Heart left ventricle (tissue), 13 donors: ENCODE results near the gene LRRC15.

Source experiments
- POLR2A ChIP-seq, 2 donors: fragments of 450-650 bp; IDR thresholded peaks; one replicate each; pipeline ENCODE4 v1.6.1; 2017; ENCODE audit warnings: antibody characterized with exemption in 2 of 2, mild to moderate bottlenecking in 2 of 2, moderate library complexity in 2 of 2
- TF ChIP-seq, protein P1 (sequence below), 12 donors: fragments of 200-600 bp; sonication (generic) in 4 of 12; IDR thresholded peaks; one replicate each; pipeline versions ENCODE4 v1.5.0 to v1.8.0; 2018 to 2022; ENCODE audit warnings: antibody characterized with exemption in 12 of 12, mild to moderate bottlenecking in 5 of 12
- donor health status: ischemic (EF 13 %, LVEDD 7.1; RV severe dilation, severe dysfunction).
- donor health status: DM: no; HTN: yes; CAD: no.
- donor health status: DM: no; HTN: no; CAD: no.
- donor health status: ischemic (EF 25% LVEDD 6.9; RV normal size, moderate dysfunction).
- donor health status: ischemic (EF 25% LVEDD 5.7; RV mildly dilated, moderate dysfunction).
- donor health status: ischemic (EF 35%, LVEDD 5.7; RV mildly dilated, moderate dysfunction).
- donor health status: nonischemic (EF 11% LVEDD 7.7; RV severe dilation, severe dysfunction).
- donor health status: DM: yes; HTN: yes; CAD: no.
- donor health status: PGD.
- donor health status: ischemic (EF 29% LVEDD 5.4; RV normal size, mild dysfunction).
- donor health status: nonischemic (EF 23%, LVEDD 6.1; RV moderate dilation, normal function).

DNA sequence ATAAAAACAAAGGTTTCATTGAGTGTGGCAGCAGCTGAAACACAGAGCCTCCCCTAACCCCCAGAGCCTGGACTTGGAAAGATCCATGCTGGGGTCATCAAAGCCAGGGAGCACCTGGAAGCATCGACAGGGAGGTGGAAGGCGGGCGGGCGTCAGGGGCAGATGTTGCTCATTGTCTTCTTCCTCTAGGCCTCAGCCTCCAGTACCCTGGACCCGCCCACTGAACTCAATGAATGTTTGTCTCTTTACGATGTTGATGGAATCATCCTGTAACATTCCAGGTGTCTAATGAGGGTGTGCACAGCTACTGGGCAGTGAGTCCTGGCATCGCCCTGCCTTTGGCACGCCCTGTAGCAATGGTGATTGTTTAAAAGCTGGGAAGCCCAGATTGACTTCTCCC is 19.7 kb upstream of the LRRC15 start:
- TF ChIP-seq POLR2A (IDR thresholded peaks at IDR 0.05): no peak
- TF ChIP-seq, protein P1, sequence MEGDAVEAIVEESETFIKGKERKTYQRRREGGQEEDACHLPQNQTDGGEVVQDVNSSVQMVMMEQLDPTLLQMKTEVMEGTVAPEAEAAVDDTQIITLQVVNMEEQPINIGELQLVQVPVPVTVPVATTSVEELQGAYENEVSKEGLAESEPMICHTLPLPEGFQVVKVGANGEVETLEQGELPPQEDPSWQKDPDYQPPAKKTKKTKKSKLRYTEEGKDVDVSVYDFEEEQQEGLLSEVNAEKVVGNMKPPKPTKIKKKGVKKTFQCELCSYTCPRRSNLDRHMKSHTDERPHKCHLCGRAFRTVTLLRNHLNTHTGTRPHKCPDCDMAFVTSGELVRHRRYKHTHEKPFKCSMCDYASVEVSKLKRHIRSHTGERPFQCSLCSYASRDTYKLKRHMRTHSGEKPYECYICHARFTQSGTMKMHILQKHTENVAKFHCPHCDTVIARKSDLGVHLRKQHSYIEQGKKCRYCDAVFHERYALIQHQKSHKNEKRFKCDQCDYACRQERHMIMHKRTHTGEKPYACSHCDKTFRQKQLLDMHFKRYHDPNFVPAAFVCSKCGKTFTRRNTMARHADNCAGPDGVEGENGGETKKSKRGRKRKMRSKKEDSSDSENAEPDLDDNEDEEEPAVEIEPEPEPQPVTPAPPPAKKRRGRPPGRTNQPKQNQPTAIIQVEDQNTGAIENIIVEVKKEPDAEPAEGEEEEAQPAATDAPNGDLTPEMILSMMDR (IDR thresholded peaks at IDR 0.05): no peak
